ENCODE measurements around the gene USF2.

Gene USF2

GRCh38 chr19:35253316-35254286 lies 15.2 kb upstream of the USF2 start:
- TF ChIP-seq RAD21 (IDR thresholded peaks at IDR 0.05; ENCODE audit: low read depth) (no peak), TCF12 (IDR thresholded peaks at IDR 0.05; ENCODE audit: low read depth) (no peak), EP300 (IDR thresholded peaks at IDR 0.05; ENCODE audit: borderline replicate concordance) (no peak), CREB1 (IDR thresholded peaks at IDR 0.05; ENCODE audit: low read depth) (no peak), MAX (IDR thresholded peaks at IDR 0.05) (no peak), TAF1 (IDR thresholded peaks at IDR 0.05; ENCODE audit: low read depth) (no peak), CEBPB (IDR thresholded peaks at IDR 0.05) (no peak), FOXM1 (IDR thresholded peaks at IDR 0.05; ENCODE audit: borderline replicate concordance, low read depth) (no peak), YY1 (IDR thresholded peaks at IDR 0.05; ENCODE audit: low read depth) (no peak), TEAD4 (IDR thresholded peaks at IDR 0.05) (no peak), EGR1 (IDR thresholded peaks at IDR 0.05) (no peak), NFIC (IDR thresholded peaks at IDR 0.05) (no peak), ZBTB7A (IDR thresholded peaks at IDR 0.05; ENCODE audit: low read depth) (no peak), REST (IDR thresholded peaks at IDR 0.05; ENCODE audit: low read depth) (no peak), USF1 (IDR thresholded peaks at IDR 0.05) (no peak)

- no peak for TF ChIP-seq YY1 (IDR thresholded peaks at IDR 0.05; ENCODE audit: low read depth)
- no peak for TF ChIP-seq EP300 (IDR thresholded peaks at IDR 0.05; ENCODE audit: borderline replicate concordance)
- no peak for TF ChIP-seq EGR1 (IDR thresholded peaks at IDR 0.05)
- TF ChIP-seq USF1 (IDR thresholded peaks at IDR 0.05), result no peak
- TF ChIP-seq REST (IDR thresholded peaks at IDR 0.05; ENCODE audit: low read depth), result no peak
- no peak for TF ChIP-seq ZBTB7A (IDR thresholded peaks at IDR 0.05; ENCODE audit: low read depth)
- no peak for TF ChIP-seq TCF12 (IDR thresholded peaks at IDR 0.05; ENCODE audit: low read depth)
- TF ChIP-seq CREB1 (IDR thresholded peaks at IDR 0.05; ENCODE audit: low read depth), result no peak
- TF ChIP-seq CEBPB (IDR thresholded peaks at IDR 0.05), result no peak
- no peak for TF ChIP-seq NFIC (IDR thresholded peaks at IDR 0.05)
- no peak for TF ChIP-seq TAF1 (IDR thresholded peaks at IDR 0.05; ENCODE audit: low read depth)
- no peak for TF ChIP-seq MAX (IDR thresholded peaks at IDR 0.05)
- no peak for TF ChIP-seq TEAD4 (IDR thresholded peaks at IDR 0.05)
- no peak for TF ChIP-seq FOXM1 (IDR thresholded peaks at IDR 0.05; ENCODE audit: borderline replicate concordance, low read depth)
- TF ChIP-seq RAD21 (IDR thresholded peaks at IDR 0.05; ENCODE audit: low read depth), result no peak
Measured at GRCh38 chr19:35254341-35255297, 14.1 kb upstream of the USF2 start.

- TF ChIP-seq USF1 (IDR thresholded peaks at IDR 0.05) (no peak), FOXM1 (IDR thresholded peaks at IDR 0.05; ENCODE audit: borderline replicate concordance, low read depth) (no peak), TEAD4 (IDR thresholded peaks at IDR 0.05) (no peak), CEBPB (IDR thresholded peaks at IDR 0.05) (no peak), EP300 (IDR thresholded peaks at IDR 0.05; ENCODE audit: borderline replicate concordance) (no peak), EGR1 (IDR thresholded peaks at IDR 0.05) (no peak), ZBTB7A (IDR thresholded peaks at IDR 0.05; ENCODE audit: low read depth) (no peak), TCF12 (IDR thresholded peaks at IDR 0.05; ENCODE audit: low read depth) (no peak), NFIC (IDR thresholded peaks at IDR 0.05) (no peak), YY1 (IDR thresholded peaks at IDR 0.05; ENCODE audit: low read depth) (no peak), CREB1 (IDR thresholded peaks at IDR 0.05; ENCODE audit: low read depth) (no peak), RAD21 (IDR thresholded peaks at IDR 0.05; ENCODE audit: low read depth) (no peak)
Measured at GRCh38 chr19:35256566-35256965, 12.2 kb upstream of the USF2 start.

GRCh38 chr19:35257113-35257461 lies 11.7 kb upstream of the USF2 start:
- TF ChIP-seq TEAD4 (IDR thresholded peaks at IDR 0.05) (no peak), EGR1 (IDR thresholded peaks at IDR 0.05) (no peak), RAD21 (IDR thresholded peaks at IDR 0.05; ENCODE audit: low read depth) (no peak), EP300 (IDR thresholded peaks at IDR 0.05; ENCODE audit: borderline replicate concordance) (no peak)

All from Ishikawa (cell line).